HEK293T (cell line): Measurements from ENCODE around the gene ZNF277.
"Not testable (repeated sequence)": the region's sequence is repeated elsewhere in the genome, so short reads cannot be mapped to it uniquely, and the experiment has no call there.

Source experiments
- ARNT ChIP-seq: fragments of 450-650 bp; IDR thresholded peaks from 2 replicates; pipeline ENCODE4 v1.6.1; 2017; ENCODE audit warnings: mild to moderate bottlenecking
- BHLHE40 ChIP-seq: fragments of 450-650 bp; IDR thresholded peaks from 2 replicates; pipeline ENCODE4 v1.6.1; 2016; ENCODE audit warnings: mild to moderate bottlenecking, moderate library complexity, borderline replicate concordance
- CTBP1 ChIP-seq: fragments of 450-650 bp; IDR thresholded peaks from 2 replicates; pipeline ENCODE4 v1.6.1; 2016; ENCODE audit warnings: borderline replicate concordance
- ELF4 ChIP-seq: fragments of 450-650 bp; IDR thresholded peaks from 2 replicates; pipeline ENCODE4 v1.6.1; 2017; ENCODE audit warnings: antibody characterized with exemption
- FOXA1 ChIP-seq: fragments of 450-650 bp; IDR thresholded peaks from 2 replicates; pipeline ENCODE4 v1.6.1; 2016; ENCODE audit warnings: mild to moderate bottlenecking
- FOXM1 ChIP-seq: fragments of 450-650 bp; IDR thresholded peaks from 2 replicates; pipeline ENCODE4 v1.6.1; 2017; ENCODE audit warnings: mild to moderate bottlenecking, borderline replicate concordance
- L3MBTL2 ChIP-seq: fragments of 450-650 bp; conservative IDR thresholded peaks from 2 replicates; pipeline ENCODE4 v1.6.1; 2016; ENCODE audit warnings: mild to moderate bottlenecking
- LEF1 ChIP-seq: fragments of 450-650 bp; IDR thresholded peaks from 2 replicates; pipeline ENCODE4 v1.6.1; 2017; ENCODE audit warnings: mild to moderate bottlenecking, borderline replicate concordance
- NFRKB ChIP-seq: fragments of 450-650 bp; IDR thresholded peaks from 2 replicates; pipeline ENCODE4 v1.6.1; 2016; ENCODE audit warnings: mild to moderate bottlenecking, moderate library complexity
- SP1 ChIP-seq: fragments of 450-650 bp; IDR thresholded peaks from 2 replicates; pipeline ENCODE4 v1.6.1; 2017
- SUZ12 ChIP-seq: fragments of 450-650 bp; IDR thresholded peaks from 2 replicates; pipeline ENCODE4 v1.6.1; 2016; ENCODE audit warnings: mild to moderate bottlenecking
- TF ChIP-seq, protein P1 (sequence below): fragments of 450-650 bp; IDR thresholded peaks from 2 replicates; pipeline ENCODE4 v1.6.1; 2016

DNA sequence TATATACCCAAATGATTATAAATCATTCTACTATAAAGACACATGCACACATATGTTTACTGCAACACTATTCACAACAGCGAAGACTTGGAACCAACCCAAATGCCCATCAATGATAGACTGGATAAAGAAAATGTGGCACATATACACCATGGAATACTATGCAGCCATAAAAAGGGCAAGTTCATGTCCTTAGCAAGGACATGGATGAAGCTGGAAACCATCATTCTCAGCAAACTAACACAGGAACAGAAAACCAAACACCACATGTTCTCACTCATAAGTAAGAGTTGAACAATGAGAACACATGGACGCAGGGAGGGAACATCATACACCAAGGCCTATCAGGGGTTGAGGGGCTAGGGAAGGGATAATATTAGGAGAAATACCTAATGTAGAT lies 110.3 kb downstream of the ZNF277 start:
- not testable (repeated sequence) for TF ChIP-seq SUZ12, FOXM1, BHLHE40, SP1, LEF1, ARNT, CTBP1, ELF4, NFRKB, FOXA1, L3MBTL2
- TF ChIP-seq, protein P1, sequence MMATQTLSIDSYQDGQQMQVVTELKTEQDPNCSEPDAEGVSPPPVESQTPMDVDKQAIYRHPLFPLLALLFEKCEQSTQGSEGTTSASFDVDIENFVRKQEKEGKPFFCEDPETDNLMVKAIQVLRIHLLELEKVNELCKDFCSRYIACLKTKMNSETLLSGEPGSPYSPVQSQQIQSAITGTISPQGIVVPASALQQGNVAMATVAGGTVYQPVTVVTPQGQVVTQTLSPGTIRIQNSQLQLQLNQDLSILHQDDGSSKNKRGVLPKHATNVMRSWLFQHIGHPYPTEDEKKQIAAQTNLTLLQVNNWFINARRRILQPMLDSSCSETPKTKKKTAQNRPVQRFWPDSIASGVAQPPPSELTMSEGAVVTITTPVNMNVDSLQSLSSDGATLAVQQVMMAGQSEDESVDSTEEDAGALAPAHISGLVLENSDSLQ: not testable (repeated sequence)
